RWPE2 (cell line): ENCODE data around the gene RUVBL2.

ENCODE experiments used
- ATAC-seq: fragments of 200-7000 bp; cut with Tn5 transposase; 3 replicates; pipeline ENCODE4 v1.9.1; 2021; ENCODE audit warnings: low read depth
- DNase-seq: peaks from one replicate; pipeline ENCODE4 v3.0.0-alpha.2; 2020; ENCODE audit warnings: low spot score
- H3K27ac ChIP-seq: fragments of 450-650 bp; 2 replicates; pipeline ENCODE4 v1.5.1; 2017; ENCODE audit warnings: mild to moderate bottlenecking; ENCODE audit not compliant: poor library complexity, severe bottlenecking
- H3K27me3 ChIP-seq: fragments of 250-450 bp; sonication (Bioruptor Pico); 2 replicates; pipeline ENCODE4 v1.5.1; 2021; ENCODE audit warnings: mild to moderate bottlenecking, moderate library complexity; ENCODE audit not compliant: insufficient read depth, poor library complexity, severe bottlenecking
- H3K36me3 ChIP-seq: fragments of 250-450 bp; sonication (Bioruptor Pico); 2 replicates; pipeline ENCODE4 v1.5.1; 2020; ENCODE audit warnings: low read depth, mild to moderate bottlenecking, moderate library complexity
- H3K4me1 ChIP-seq: fragments of 250-450 bp; sonication (Bioruptor Pico); 2 replicates; pipeline ENCODE4 v1.5.1; 2021; ENCODE audit warnings: mild to moderate bottlenecking, moderate library complexity; ENCODE audit not compliant: insufficient read depth, poor library complexity, severe bottlenecking
- H3K4me3 ChIP-seq: fragments of 250-450 bp; sonication (Bioruptor Pico); 2 replicates; pipeline ENCODE4 v1.5.1; 2021; ENCODE audit warnings: mild to moderate bottlenecking, moderate library complexity; ENCODE audit not compliant: severe bottlenecking
- H3K9me3 ChIP-seq: fragments of 250-450 bp; sonication (Bioruptor Pico); 2 replicates; pipeline ENCODE4 v1.5.1; 2021; ENCODE audit warnings: mild to moderate bottlenecking, moderate library complexity; ENCODE audit not compliant: severe bottlenecking
- CTCF ChIP-seq: fragments of 450-650 bp; IDR thresholded peaks from one replicate; pipeline ENCODE4 v1.5.1; 2017; ENCODE audit warnings: mild to moderate bottlenecking, moderate library complexity; ENCODE audit not compliant: poor library complexity, severe bottlenecking

RUVBL2 gene

GRCh38 chr19:49057636-49058234 lies 64.0 kb downstream of the RUVBL2 start, which contains the start of gene CGB7:
CGB7 (minus strand) TSS chr19:49057749; CDS start chr19:49055375, 2,374 bp downstream.
- DNase-seq (no peak), ATAC-seq (peak; percentile 71)
- Histone ChIP-seq H3K27ac (peak within 1 kb of the TSS; percentile 59), H3K36me3 (no peaks in the 10 kb centered on the region), H3K4me3 (peak within 1 kb of the TSS; percentile 45), H3K4me1 (no peaks in the 10 kb centered on the region), H3K27me3 (no peaks in the 10 kb centered on the region), H3K9me3 (no peaks in the 10 kb centered on the region)
- TF ChIP-seq CTCF, result no peak

- ATAC-seq, result no peak
- TF ChIP-seq CTCF, result no peak
- Histone ChIP-seq H3K9me3 (no peaks in the 10 kb centered on the region), H3K27ac (no peak overlapping the region), H3K36me3 (no peaks in the 10 kb centered on the region), H3K27me3 (no peaks in the 10 kb centered on the region), H3K4me1 (peaks cover 3% of the 10 kb centered on the region), H3K4me3 (no peak overlapping the region)
- no peak for DNase-seq
These were observed 64.9 kb downstream of the RUVBL2 start for GRCh38 chr19:49058562-49058961.

GRCh38 chr19:49059053-49059452 lies 65.4 kb downstream of the RUVBL2 start:
- H3K4me1 ChIP-seq, result peaks cover 7% of the 10 kb centered on the region
- H3K9me3 ChIP-seq, result no peaks in the 10 kb centered on the region
- TF ChIP-seq CTCF, result no peak
- no peak for DNase-seq
- no peak overlapping the region for H3K27ac ChIP-seq
- no peak for ATAC-seq
- H3K4me3 ChIP-seq, result no peak overlapping the region
- H3K36me3 ChIP-seq, result no peaks in the 10 kb centered on the region
- no peaks in the 10 kb centered on the region for H3K27me3 ChIP-seq

- DNase-seq (no peak), ATAC-seq (no peak)
- Histone ChIP-seq H3K27me3 (no peaks in the 10 kb centered on the region), H3K36me3 (no peaks in the 10 kb centered on the region), H3K9me3 (no peaks in the 10 kb centered on the region), H3K4me1 (peaks cover 7% of the 10 kb centered on the region), H3K27ac (no peak overlapping the region), H3K4me3 (no peak overlapping the region)
- no peak for TF ChIP-seq CTCF
These were observed 67.3 kb downstream of the RUVBL2 start for GRCh38 chr19:49061000-49061399.

GRCh38 chr19:49061445-49061844 lies 67.8 kb downstream of the RUVBL2 start:
- DNase-seq, result no peak
- Histone ChIP-seq H3K36me3 (no peaks in the 10 kb centered on the region), H3K27ac (no peak overlapping the region), H3K27me3 (no peaks in the 10 kb centered on the region), H3K9me3 (no peaks in the 10 kb centered on the region), H3K4me1 (peaks cover 7% of the 10 kb centered on the region), H3K4me3 (no peak overlapping the region)
- ATAC-seq, result no peak
- TF ChIP-seq CTCF, result no peak
